K562 (cell line): ENCODE measurements around the gene RNASE13. TPM values are rescaled to one million over a fixed set of nuclear protein-coding genes. Genes with fewer than 3 reads are reported as not detected.

ENCODE experiments used
- ATAC-seq: fragments of 200-7000 bp; cut with Tn5 transposase; 3 replicates; pipeline ENCODE4 v1.9.1; 2020; ENCODE audit warnings: moderate library complexity
- BruUV-seq: library from RNA; stranded (reverse); fragments of 400-500 nt; replicated peaks from 2 replicates; lab custom pipeline; 2021; lab: Mats Ljungman, UMichigan
- CTCF ChIA-PET: fragments of 300-600 bp; formaldehyde crosslinking; extraction: SDS; loops from one replicate; lab custom pipeline; 2021; ENCODE audit warnings: low intra/inter-chr PET ratio; lab: Yijun Ruan, JAX
- POLR2A ChIA-PET: fragments of 300-600, 350-650 bp; sonication (Branson Sonifier 250); formaldehyde crosslinking; extraction: SDS; loops from one replicate; lab custom pipeline; 2021; ENCODE audit warnings: antibody characterized with exemption, inconsistent platforms; lab: Yijun Ruan, JAX
- DNase-seq, 4 experiments: peaks; one replicate each; pipeline versions ENCODE4 v3.0.0 to v3.0.0-alpha.2; 2011 to 2018; ENCODE audit warnings: low spot score in 3 of 4, mixed read lengths in 3 of 4; ENCODE audit errors: extremely low read depth in 1 of 4
- FAIRE-seq: peaks from 2 replicates; lab custom pipeline; 2011; peaks lifted over from hg19 to GRCh38; lab: Jason Lieb, UNC
- H2AFZ ChIP-seq: 2 replicates; pipeline ENCODE4 v1.6.0; 2011; ENCODE audit warnings: low read depth, low read length, control low read depth, inconsistent platforms
- H3K27ac ChIP-seq: fragments of 200-600 bp; 3 replicates; pipeline ENCODE4 v1.8.0; 2011; ENCODE audit warnings: low read depth, mild to moderate bottlenecking, control low read depth, inconsistent platforms, low read length, moderate library complexity, mixed read lengths; ENCODE audit errors: extremely low read depth
- H3K27me3 ChIP-seq, 2 experiments: fragments of 300-600 bp in 1 of 2; 2 replicates in 1 of 2; 3 replicates in 1 of 2; pipeline versions ENCODE4 v1.6.0 to v1.8.0; 2011; ENCODE audit warnings: inconsistent platforms in 2 of 2, low read length in 2 of 2, mild to moderate bottlenecking in 1 of 2, mixed read lengths in 1 of 2, moderate library complexity in 1 of 2; ENCODE audit not compliant: control insufficient read depth in 2 of 2, insufficient read depth in 2 of 2
- H3K36me3 ChIP-seq: fragments of 300-600 bp; 3 replicates; pipeline ENCODE4 v1.8.0; 2011; ENCODE audit warnings: mild to moderate bottlenecking, low read length, inconsistent platforms; ENCODE audit not compliant: control insufficient read depth, insufficient read depth
- H3K4me1 ChIP-seq, 2 experiments: fragments of 200-600 bp in 1 of 2; replicated peaks in 1 of 2; 2 replicates in 1 of 2; 3 replicates in 1 of 2; pipeline versions ENCODE4 v1.5.1 to v1.8.0; 2011; ENCODE audit warnings: inconsistent platforms in 2 of 2, low read length in 2 of 2, mild to moderate bottlenecking in 1 of 2, mixed read lengths in 1 of 2, moderate library complexity in 1 of 2; ENCODE audit not compliant: control insufficient read depth in 2 of 2, insufficient read depth in 2 of 2
- H3K4me2 ChIP-seq: 2 replicates; pipeline ENCODE4 v1.6.1; 2011; ENCODE audit warnings: low read length, control low read depth, inconsistent platforms, mixed read lengths; ENCODE audit not compliant: insufficient read depth
- H3K4me3 ChIP-seq: fragments of 200-600 bp; sonication (generic), shearing (Covaris generic); 2 replicates; pipeline ENCODE4 v1.5.1; 2016; ENCODE audit warnings: control low read depth, inconsistent platforms
- H3K79me2 ChIP-seq: fragments of 200-600 bp; 3 replicates; pipeline ENCODE4 v1.8.0; 2011; ENCODE audit warnings: low read length, inconsistent platforms; ENCODE audit not compliant: control insufficient read depth, insufficient read depth
- H3K9ac ChIP-seq, 2 experiments: 2 replicates each; pipeline versions ENCODE4 v1.6.0 to v1.6.1; 2011; ENCODE audit warnings: low read depth in 2 of 2, low read length in 2 of 2, control low read depth in 1 of 2, inconsistent platforms in 1 of 2, mild to moderate bottlenecking in 1 of 2, mixed read lengths in 1 of 2; ENCODE audit not compliant: insufficient read depth in 1 of 2
- H3K9me1 ChIP-seq: one replicate; pipeline ENCODE4 v1.6.0; 2011; ENCODE audit warnings: inconsistent platforms, mild to moderate bottlenecking, low read length, moderate library complexity; ENCODE audit not compliant: control insufficient read depth, insufficient read depth
- H3K9me3 ChIP-seq: replicated peaks from 2 replicates; pipeline ENCODE4 v1.5.1; 2011; ENCODE audit warnings: low read depth, low read length, inconsistent platforms; ENCODE audit not compliant: control insufficient read depth, insufficient read depth
- H4K20me1 ChIP-seq: replicated peaks from 2 replicates; pipeline ENCODE4 v1.6.1; 2011; ENCODE audit warnings: low read length, inconsistent platforms, mixed read lengths; ENCODE audit not compliant: control insufficient read depth, insufficient read depth
- ATF2 ChIP-seq: sonication (generic); formaldehyde crosslinking; IDR thresholded peaks from 2 replicates; pipeline ENCODE4 v1.8.1; 2022; ENCODE audit warnings: missing genetic modification reagents
- CBFA2T3 ChIP-seq: fragments of 450-650 bp; IDR thresholded peaks from 2 replicates; pipeline ENCODE4 v1.6.1; 2017
- CHCHD3 ChIP-seq: fragments of 250-450 bp; sonication (Bioruptor Pico); IDR thresholded peaks from 2 replicates; pipeline ENCODE4 v2.1.2; 2022; ENCODE audit warnings: mild to moderate bottlenecking
- HMBOX1 ChIP-seq: sonication (generic); IDR thresholded peaks from 2 replicates; pipeline ENCODE4 v1.6.1; 2016
- MAX ChIP-seq: sonication (generic); formaldehyde crosslinking; IDR thresholded peaks from 2 replicates; pipeline ENCODE4 v1.9.0; 2022; ENCODE audit warnings: mild to moderate bottlenecking, missing genetic modification reagents
- MYNN ChIP-seq, 2 experiments: sonication (generic); formaldehyde crosslinking in 1 of 2; IDR thresholded peaks; 2 replicates each; pipeline versions ENCODE4 v1.5.0 to v1.6.1; 2016 to 2020; ENCODE audit warnings: antibody characterized with exemption in 1 of 2, missing genetic modification reagents in 1 of 2
- NR4A1 ChIP-seq, 2 experiments: fragments of 250-450 bp in 1 of 2; fragments of 450-650 bp in 1 of 2; sonication (Bioruptor Pico) in 1 of 2; IDR thresholded peaks; 2 replicates each; pipeline versions ENCODE4 v1.4.0 to v1.6.1; 2016 to 2020; ENCODE audit warnings: mild to moderate bottlenecking in 2 of 2, missing compliant biosample characterization in 1 of 2, missing genetic modification characterization in 1 of 2, moderate library complexity in 1 of 2
- PHF20 ChIP-seq: fragments of 450-650 bp; IDR thresholded peaks from 2 replicates; pipeline ENCODE4 v1.6.1; 2018; ENCODE audit not compliant: partially characterized antibody
- POLR2AphosphoS2 ChIP-seq: IDR thresholded peaks from 2 replicates; pipeline ENCODE4 v1.6.1; 2012; ENCODE audit warnings: low read length, improper control_type of control experiment
- POLR2B ChIP-seq: fragments of 450-650 bp; IDR thresholded peaks from 2 replicates; pipeline ENCODE4 v1.6.1; 2018; ENCODE audit warnings: low read depth; ENCODE audit not compliant: partially characterized antibody
- RAD21 ChIP-seq, 2 experiments: fragments of 250-450 bp in 1 of 2; fragments of 450-650 bp in 1 of 2; sonication (Bioruptor Pico) in 1 of 2; formaldehyde crosslinking in 1 of 2; IDR thresholded peaks in 1 of 2; conservative IDR thresholded peaks in 1 of 2; 2 replicates each; pipeline versions ENCODE4 v1.4.0 to v1.8.0; 2020 to 2022; ENCODE audit warnings: mild to moderate bottlenecking in 2 of 2, moderate library complexity in 1 of 2
- SMARCA4 ChIP-seq: fragments of 450-650 bp; IDR thresholded peaks from 2 replicates; pipeline ENCODE4 v1.6.1; 2016
- SMC3 ChIP-seq: conservative IDR thresholded peaks from 2 replicates; pipeline ENCODE4 v1.6.1; 2011; ENCODE audit warnings: low read depth, low read length, improper control_type of control experiment; ENCODE audit not compliant: insufficient read depth
- ZNF316 ChIP-seq: fragments of 450-650 bp; IDR thresholded peaks from 2 replicates; pipeline ENCODE4 v1.6.1; 2016
- ZNF584 ChIP-seq: fragments of 200-800 bp; sonication (Bioruptor generic); IDR thresholded peaks from 2 replicates; pipeline ENCODE4 v1.6.1; 2016; ENCODE audit warnings: low read depth, mild to moderate bottlenecking, missing genetic modification characterization, missing compliant biosample characterization
- WGBS: fragments of 100-300 bp; shearing (Covaris generic); methylation state at CpG from one replicate; pipeline ENCODE4 v1.1.6; 2016; ENCODE audit warnings: low coverage, mixed read lengths; ENCODE audit not compliant: insufficient coverage; ENCODE audit errors: missing lambda C conversion rate; 5-methylcytosine and 5-hydroxymethylcytosine counted together
- in situ Hi-C: fragments of 300-500 bp; cut with MboI; formaldehyde crosslinking; loops from 4 replicates; pipeline ENCODE4 v1.15.0; 2018; ENCODE audit warnings: inconsistent platforms, mixed read lengths
- intact Hi-C: fragments of 100-400 bp; cut with micrococcal nuclease; formaldehyde crosslinking; loops from 2 replicates; pipeline ENCODE4 v1.14.2; 2022
- polyA plus RNA-seq, 8 experiments: library from polyadenylated mRNA; depleted of rRNA in 4 of 8; stranded (reverse) in 5 of 8; unstranded in 3 of 8; fragments of >200 nt; fragmentation: Nextera tagmentation in 2 of 8; fragmentation: Illumina TruSeq in 1 of 8; extraction: Ambion mirVana in 2 of 8; extraction: Trizol in 1 of 8; gene quantifications; 2 replicates each; pipeline versions ENCODE4 v1.2.1 to v1.2.3, GENCODE V29; 2011 to 2014; ENCODE audit warnings: inconsistent platforms in 1 of 8, missing spikeins in 1 of 8
- total RNA-seq, 7 experiments: library from RNA; depleted of rRNA in 6 of 7; stranded (reverse); fragments of >200 nt in 6 of 7; fragmentation: Illumina TruSeq in 2 of 7; extraction: Trizol in 2 of 7; gene quantifications; 2 replicates each; pipeline versions ENCODE4 v1.2.1 to v1.2.3, GENCODE V29; 2011 to 2021; ENCODE audit warnings: low replicate concordance in 1 of 7

Gene RNASE13
- total and polyA plus RNA-seq, 9 of the 15 experiments (the other 6 are each of a cell fraction or from before 2014, with no cell fraction given): not detected

DNA sequence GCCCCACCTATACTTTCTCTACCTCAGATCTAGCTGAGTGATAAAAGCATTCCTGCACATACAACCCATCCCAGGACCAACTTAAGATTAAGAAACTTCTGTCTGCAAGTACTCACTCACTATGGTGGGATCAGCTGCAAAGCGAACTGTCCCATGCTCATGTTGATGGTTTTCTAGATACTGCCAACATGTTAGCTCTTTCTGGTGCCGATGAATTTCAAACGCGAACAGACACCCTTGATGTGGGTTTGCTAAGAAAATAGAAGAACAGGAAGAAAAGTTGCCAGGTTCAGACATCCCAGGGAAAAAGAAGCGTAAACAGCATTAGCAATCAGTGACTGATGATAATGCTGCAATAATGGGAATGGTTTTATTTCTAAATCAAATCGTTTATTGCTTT, 37.0 kb downstream of the RNASE13 start:
- no peak overlapping the region for H3K4me3 ChIP-seq
- ChIA-PET CTCF (no interaction called here), POLR2A (interaction anchor here (0.6 to 1.0 kb wide), 3 partner anchors 17 to 80 kb away, joined by 3 read pairs; no protein-coding TSS in a partner anchor)
- WGBS: 58% methylated on average over 2 of the region's 6 CpGs
- H4K20me1 ChIP-seq: no peaks in the 10 kb centered on the region
- intact Hi-C loops (no loop called here), in situ Hi-C loops (no loop called here)
- H3K9me3 ChIP-seq: no peaks in the 10 kb centered on the region
- no peak for TF ChIP-seq SMC3
- TF ChIP-seq ZNF316: no peak
- no peak for TF ChIP-seq ZNF584
- no peak for FAIRE-seq
- H3K79me2 ChIP-seq: no peaks in the 10 kb centered on the region
- DNase-seq: no peak
- H3K9me1 ChIP-seq: no peaks in the 10 kb centered on the region
- H3K4me1 ChIP-seq: peaks cover 5 to 10% of the 10 kb centered on the region in 2 experiments; a peak in 3 of 5 replicates
- H3K36me3 ChIP-seq: peaks cover 40% of the 10 kb centered on the region
- no peak overlapping the region for H3K27ac ChIP-seq
- no peak for ATAC-seq
- H2AFZ ChIP-seq: no peak overlapping the region
- no TSS peak for BruUV-seq
- H3K9ac ChIP-seq: no peak overlapping the region
- H3K4me2 ChIP-seq: no peak overlapping the region
- H3K27me3 ChIP-seq: no peaks in the 10 kb centered on the region

DNA sequence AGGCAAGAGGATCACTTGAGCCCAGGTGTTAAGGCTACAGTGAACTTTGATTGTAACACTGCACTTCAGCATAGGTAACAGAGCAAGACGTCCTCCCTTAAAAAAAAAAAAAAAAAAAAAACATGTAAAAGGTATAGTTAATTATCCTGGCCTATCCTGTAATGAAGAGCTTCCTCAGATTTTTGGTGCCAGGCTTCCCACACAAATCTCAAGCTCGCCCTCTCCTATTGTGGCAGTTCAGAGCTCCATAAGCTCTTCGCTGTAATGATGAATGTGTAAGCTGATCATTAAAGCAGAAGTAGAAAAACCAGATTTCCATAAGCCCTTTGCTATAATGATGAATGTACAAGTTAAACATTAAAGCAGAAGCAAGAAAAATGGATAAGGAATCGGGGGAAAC, 37.5 kb downstream of the RNASE13 start:
- Histone ChIP-seq H4K20me1 (no peaks in the 10 kb centered on the region), H3K79me2 (peaks cover under 1% of the 10 kb centered on the region; the same call in 2 of the 3 replicates), H3K9me1 (no peaks in the 10 kb centered on the region), H3K4me3 (no peak overlapping the region), H3K27ac (no peak overlapping the region), H3K36me3 (peaks cover 45% of the 10 kb centered on the region), H3K27me3 (no peaks in the 10 kb centered on the region), H2AFZ (no peak overlapping the region), H3K9ac (no peak overlapping the region), H3K4me2 (no peak overlapping the region), H3K9me3 (no peaks in the 10 kb centered on the region), H3K4me1 (peaks cover 5% of the 10 kb centered on the region in 2 experiments; a peak in 3 of 5 replicates)
- CTCF ChIA-PET: no interaction called here
- WGBS: 74% methylated on average over 3 of the region's 4 CpGs
- no TSS peak for BruUV-seq
- DNase-seq: no peak
- no peak for FAIRE-seq
- in situ Hi-C loops: no loop called here
- no peak for ATAC-seq
- POLR2A ChIA-PET: interaction anchor here (0.5 to 1.0 kb wide), 3 partner anchors 16 to 80 kb away, joined by 3 read pairs; no protein-coding TSS in a partner anchor
- intact Hi-C loops: no loop called here
- TF ChIP-seq MYNN (IDR thresholded peaks at IDR 0.05) (no peak), MYNN (CRISPR knock-in tag; IDR thresholded peaks at IDR 0.05) (no peak), ATF2 (CRISPR knock-in tag) (no peak), MAX (CRISPR knock-in tag) (no peak), POLR2AphosphoS2 (no peak), CHCHD3 (CRISPR knock-in tag) (no peak), NR4A1 (CRISPR knock-in tag; IDR thresholded peaks at IDR 0.05) (no peak), NR4A1 (tag; IDR thresholded peaks at IDR 0.05) (no peak), CBFA2T3 (no peak), PHF20 (no peak), POLR2B (no peak), RAD21 (CRISPR knock-in tag; conservative IDR thresholded peaks at IDR 0.05 in 1 of 2, IDR thresholded peaks at IDR 0.05 in 1 of 2) (no peak), SMARCA4 (no peak), HMBOX1 (no peak)
